Liver (tissue), 3 donors: Measurements from ENCODE around the gene GIMAP7.

ENCODE experiments used
- CTCF ChIP-seq: fragments of 150-350 bp; IDR thresholded peaks from 2 replicates; pipeline ENCODE4 v1.5.1; 2017; ENCODE audit warnings: improper control_type of control experiment, low read depth, low read length; ENCODE audit not compliant: missing input control
- JUND ChIP-seq, 2 donors: IDR thresholded peaks; 2 replicates each; pipeline ENCODE4 v1.6.1; 2016; ENCODE audit warnings: antibody characterized with exemption in 2 of 2
- SP1 ChIP-seq: IDR thresholded peaks from 2 replicates; pipeline ENCODE4 v1.6.1; 2018; ENCODE audit warnings: antibody characterized with exemption, mild to moderate bottlenecking
- YY1 ChIP-seq: IDR thresholded peaks from 2 replicates; pipeline ENCODE4 v1.6.1; 2016; ENCODE audit warnings: antibody characterized with exemption, mild to moderate bottlenecking
- TF ChIP-seq, protein P1 (sequence below): IDR thresholded peaks from 2 replicates; pipeline ENCODE4 v1.6.1; 2016; ENCODE audit warnings: antibody characterized with exemption, mild to moderate bottlenecking
- TF ChIP-seq, protein P2 (sequence below): IDR thresholded peaks from 2 replicates; pipeline ENCODE4 v1.6.1; 2016; ENCODE audit warnings: antibody characterized with exemption
- donor health status: healthy.
- donor health status: healthy.

- TF ChIP-seq, protein P1, sequence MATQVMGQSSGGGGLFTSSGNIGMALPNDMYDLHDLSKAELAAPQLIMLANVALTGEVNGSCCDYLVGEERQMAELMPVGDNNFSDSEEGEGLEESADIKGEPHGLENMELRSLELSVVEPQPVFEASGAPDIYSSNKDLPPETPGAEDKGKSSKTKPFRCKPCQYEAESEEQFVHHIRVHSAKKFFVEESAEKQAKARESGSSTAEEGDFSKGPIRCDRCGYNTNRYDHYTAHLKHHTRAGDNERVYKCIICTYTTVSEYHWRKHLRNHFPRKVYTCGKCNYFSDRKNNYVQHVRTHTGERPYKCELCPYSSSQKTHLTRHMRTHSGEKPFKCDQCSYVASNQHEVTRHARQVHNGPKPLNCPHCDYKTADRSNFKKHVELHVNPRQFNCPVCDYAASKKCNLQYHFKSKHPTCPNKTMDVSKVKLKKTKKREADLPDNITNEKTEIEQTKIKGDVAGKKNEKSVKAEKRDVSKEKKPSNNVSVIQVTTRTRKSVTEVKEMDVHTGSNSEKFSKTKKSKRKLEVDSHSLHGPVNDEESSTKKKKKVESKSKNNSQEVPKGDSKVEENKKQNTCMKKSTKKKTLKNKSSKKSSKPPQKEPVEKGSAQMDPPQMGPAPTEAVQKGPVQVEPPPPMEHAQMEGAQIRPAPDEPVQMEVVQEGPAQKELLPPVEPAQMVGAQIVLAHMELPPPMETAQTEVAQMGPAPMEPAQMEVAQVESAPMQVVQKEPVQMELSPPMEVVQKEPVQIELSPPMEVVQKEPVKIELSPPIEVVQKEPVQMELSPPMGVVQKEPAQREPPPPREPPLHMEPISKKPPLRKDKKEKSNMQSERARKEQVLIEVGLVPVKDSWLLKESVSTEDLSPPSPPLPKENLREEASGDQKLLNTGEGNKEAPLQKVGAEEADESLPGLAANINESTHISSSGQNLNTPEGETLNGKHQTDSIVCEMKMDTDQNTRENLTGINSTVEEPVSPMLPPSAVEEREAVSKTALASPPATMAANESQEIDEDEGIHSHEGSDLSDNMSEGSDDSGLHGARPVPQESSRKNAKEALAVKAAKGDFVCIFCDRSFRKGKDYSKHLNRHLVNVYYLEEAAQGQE = no peak
- TF ChIP-seq JUND (IDR thresholded peaks at IDR 0.05) (no peak), CTCF (no peak), SP1 (no peak), YY1 (no peak)
- TF ChIP-seq, protein P2, sequence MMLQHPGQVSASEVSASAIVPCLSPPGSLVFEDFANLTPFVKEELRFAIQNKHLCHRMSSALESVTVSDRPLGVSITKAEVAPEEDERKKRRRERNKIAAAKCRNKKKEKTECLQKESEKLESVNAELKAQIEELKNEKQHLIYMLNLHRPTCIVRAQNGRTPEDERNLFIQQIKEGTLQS = no peak
Observed at GRCh38 chr7:150476285-150476684, 38.4 kb upstream of the GIMAP7 start.
